SK-N-SH treated with all-trans-retinoic acid at 6 μM for 48 hours (cell line): ENCODE results near the gene KHDRBS1.

ENCODE experiments used
- ATAC-seq: fragments of 200-7000 bp; cut with Tn5 transposase; 3 replicates; pipeline ENCODE4 v1.9.1; 2020; ENCODE audit warnings: mild to moderate bottlenecking, moderate library complexity
- ARNTL ChIP-seq: fragments of 450-650 bp; formaldehyde crosslinking; IDR thresholded peaks from 2 replicates; pipeline ENCODE4 v1.5.0; 2020; ENCODE audit warnings: low read depth, mild to moderate bottlenecking, moderate library complexity, borderline replicate concordance
- CSDC2 ChIP-seq: fragments of 250-450 bp; sonication (Bioruptor Pico); IDR thresholded peaks from 2 replicates; pipeline ENCODE4 v1.5.0; 2020; ENCODE audit warnings: mild to moderate bottlenecking, moderate library complexity
- ESRRG ChIP-seq: fragments of 250-450 bp; sonication (Bioruptor Pico); IDR thresholded peaks from 2 replicates; pipeline ENCODE4 v1.6.1; 2021; ENCODE audit warnings: mild to moderate bottlenecking
- ISL1 ChIP-seq: fragments of 250-450 bp; sonication (Bioruptor Pico); IDR thresholded peaks from 2 replicates; pipeline ENCODE4 v2.1.2; 2022; ENCODE audit warnings: mild to moderate bottlenecking, moderate library complexity
- OSR1 ChIP-seq: fragments of 250-450 bp; sonication (Bioruptor Pico); IDR thresholded peaks from 2 replicates; pipeline ENCODE4 v1.8.0; 2022; ENCODE audit warnings: moderate library complexity, mild to moderate bottlenecking, inconsistent platforms
- PPARA ChIP-seq: fragments of 250-450 bp; sonication (Bioruptor Pico); IDR thresholded peaks from 2 replicates; pipeline ENCODE4 v1.5.0; 2020; ENCODE audit warnings: mild to moderate bottlenecking, borderline replicate concordance
- RARB ChIP-seq: fragments of 250-450 bp; sonication (Bioruptor Pico); IDR thresholded peaks from 2 replicates; pipeline ENCODE4 v1.8.0; 2021; ENCODE audit warnings: mild to moderate bottlenecking, moderate library complexity
- SNAI2 ChIP-seq: fragments of 250-450 bp; sonication (Bioruptor Pico); IDR thresholded peaks from 2 replicates; pipeline ENCODE4 v1.5.0; 2020; ENCODE audit warnings: mild to moderate bottlenecking, moderate library complexity
- TCF4 ChIP-seq: fragments of 250-450 bp; sonication (Bioruptor Pico); IDR thresholded peaks from 2 replicates; pipeline ENCODE4 v1.8.0; 2021; ENCODE audit warnings: mild to moderate bottlenecking, moderate library complexity, borderline replicate concordance
- ZC3H10 ChIP-seq: fragments of 250-450 bp; sonication (Bioruptor Pico); IDR thresholded peaks from 2 replicates; pipeline ENCODE4 v1.5.1; 2021; ENCODE audit warnings: mild to moderate bottlenecking, moderate library complexity
- ZFP3 ChIP-seq: fragments of 250-450 bp; sonication (Bioruptor Pico); IDR thresholded peaks from 2 replicates; pipeline ENCODE4 v1.5.0; 2020; ENCODE audit warnings: mild to moderate bottlenecking, moderate library complexity
- ZFP30 ChIP-seq: fragments of 450-650 bp; formaldehyde crosslinking; IDR thresholded peaks from 2 replicates; pipeline ENCODE4 v1.5.0; 2022; ENCODE audit warnings: mild to moderate bottlenecking, moderate library complexity
- ZNF8 ChIP-seq: fragments of 450-650 bp; formaldehyde crosslinking; IDR thresholded peaks from 2 replicates; pipeline ENCODE4 v1.5.0; 2020; ENCODE audit warnings: mild to moderate bottlenecking, moderate library complexity
- TF ChIP-seq, protein P1 (sequence below): fragments of 250-450 bp; sonication (Bioruptor Pico); IDR thresholded peaks from 2 replicates; pipeline ENCODE4 v1.5.0; 2020; ENCODE audit warnings: mild to moderate bottlenecking, moderate library complexity
- TF ChIP-seq, protein P2 (sequence below): fragments of 250-450 bp; sonication (Bioruptor Pico); IDR thresholded peaks from 2 replicates; pipeline ENCODE4 v1.8.0; 2021; ENCODE audit warnings: low read depth, mild to moderate bottlenecking, moderate library complexity, borderline replicate concordance
- TF ChIP-seq, protein P3 (sequence below): fragments of 250-450 bp; sonication (Bioruptor Pico); IDR thresholded peaks from 2 replicates; pipeline ENCODE4 v1.5.1; 2021; ENCODE audit warnings: mild to moderate bottlenecking, moderate library complexity
- TF ChIP-seq, protein P4 (sequence below): fragments of 250-450 bp; sonication (Bioruptor Pico); IDR thresholded peaks from 2 replicates; pipeline ENCODE4 v1.8.0; 2020; ENCODE audit warnings: mild to moderate bottlenecking, moderate library complexity, borderline replicate concordance
- TF ChIP-seq, protein P5 (sequence below): fragments of 250-450 bp; sonication (Bioruptor Pico); IDR thresholded peaks from 2 replicates; pipeline ENCODE4 v1.5.1; 2020; ENCODE audit warnings: low read depth, mild to moderate bottlenecking, moderate library complexity

The KHDRBS1 gene

DNA sequence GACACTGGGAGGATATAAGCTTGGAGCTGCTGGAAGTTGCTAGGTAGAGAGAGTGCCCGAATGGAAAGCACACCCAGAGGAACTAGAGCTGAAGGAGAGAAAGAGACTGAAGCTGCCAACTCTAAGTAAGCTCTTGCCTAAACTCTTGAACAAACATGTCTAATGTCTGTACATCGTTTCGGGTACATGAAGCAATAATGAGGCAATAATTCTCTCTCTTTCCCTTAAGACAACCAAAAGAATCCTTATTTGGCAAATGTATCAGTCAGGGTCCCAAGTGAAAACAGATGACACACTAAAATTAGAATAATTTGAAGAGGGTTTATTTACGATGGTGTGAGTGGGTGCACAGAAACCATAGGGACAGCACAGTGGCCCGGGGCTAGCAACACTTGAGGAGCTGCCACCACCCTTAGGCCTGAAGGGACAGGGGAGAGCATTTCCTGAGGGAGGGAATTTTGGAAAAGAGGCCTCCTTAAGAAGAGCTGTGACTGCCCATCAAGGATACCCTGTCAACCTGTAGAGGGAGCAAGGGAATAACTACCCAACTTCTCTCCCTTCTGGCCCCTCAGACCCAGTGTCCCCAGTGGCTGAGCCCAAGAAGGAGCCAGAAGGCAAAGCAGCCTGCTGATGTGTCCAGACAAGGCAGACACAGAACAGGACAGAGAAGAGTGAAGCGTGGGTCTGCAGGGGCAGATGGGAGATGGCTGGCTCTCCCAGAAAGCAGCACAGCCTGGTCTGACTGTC is 36.1 kb upstream of the KHDRBS1 start:
- no peak for TF ChIP-seq ARNTL
- TF ChIP-seq, protein P1, sequence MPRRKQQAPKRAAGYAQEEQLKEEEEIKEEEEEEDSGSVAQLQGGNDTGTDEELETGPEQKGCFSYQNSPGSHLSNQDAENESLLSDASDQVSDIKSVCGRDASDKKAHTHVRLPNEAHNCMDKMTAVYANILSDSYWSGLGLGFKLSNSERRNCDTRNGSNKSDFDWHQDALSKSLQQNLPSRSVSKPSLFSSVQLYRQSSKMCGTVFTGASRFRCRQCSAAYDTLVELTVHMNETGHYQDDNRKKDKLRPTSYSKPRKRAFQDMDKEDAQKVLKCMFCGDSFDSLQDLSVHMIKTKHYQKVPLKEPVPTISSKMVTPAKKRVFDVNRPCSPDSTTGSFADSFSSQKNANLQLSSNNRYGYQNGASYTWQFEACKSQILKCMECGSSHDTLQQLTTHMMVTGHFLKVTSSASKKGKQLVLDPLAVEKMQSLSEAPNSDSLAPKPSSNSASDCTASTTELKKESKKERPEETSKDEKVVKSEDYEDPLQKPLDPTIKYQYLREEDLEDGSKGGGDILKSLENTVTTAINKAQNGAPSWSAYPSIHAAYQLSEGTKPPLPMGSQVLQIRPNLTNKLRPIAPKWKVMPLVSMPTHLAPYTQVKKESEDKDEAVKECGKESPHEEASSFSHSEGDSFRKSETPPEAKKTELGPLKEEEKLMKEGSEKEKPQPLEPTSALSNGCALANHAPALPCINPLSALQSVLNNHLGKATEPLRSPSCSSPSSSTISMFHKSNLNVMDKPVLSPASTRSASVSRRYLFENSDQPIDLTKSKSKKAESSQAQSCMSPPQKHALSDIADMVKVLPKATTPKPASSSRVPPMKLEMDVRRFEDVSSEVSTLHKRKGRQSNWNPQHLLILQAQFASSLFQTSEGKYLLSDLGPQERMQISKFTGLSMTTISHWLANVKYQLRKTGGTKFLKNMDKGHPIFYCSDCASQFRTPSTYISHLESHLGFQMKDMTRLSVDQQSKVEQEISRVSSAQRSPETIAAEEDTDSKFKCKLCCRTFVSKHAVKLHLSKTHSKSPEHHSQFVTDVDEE (CRISPR knock-in tag), result no peak
- TF ChIP-seq ZC3H10 (CRISPR knock-in tag), result no peak
- TF ChIP-seq TCF4 (CRISPR knock-in tag), result no peak
- TF ChIP-seq, protein P2, sequence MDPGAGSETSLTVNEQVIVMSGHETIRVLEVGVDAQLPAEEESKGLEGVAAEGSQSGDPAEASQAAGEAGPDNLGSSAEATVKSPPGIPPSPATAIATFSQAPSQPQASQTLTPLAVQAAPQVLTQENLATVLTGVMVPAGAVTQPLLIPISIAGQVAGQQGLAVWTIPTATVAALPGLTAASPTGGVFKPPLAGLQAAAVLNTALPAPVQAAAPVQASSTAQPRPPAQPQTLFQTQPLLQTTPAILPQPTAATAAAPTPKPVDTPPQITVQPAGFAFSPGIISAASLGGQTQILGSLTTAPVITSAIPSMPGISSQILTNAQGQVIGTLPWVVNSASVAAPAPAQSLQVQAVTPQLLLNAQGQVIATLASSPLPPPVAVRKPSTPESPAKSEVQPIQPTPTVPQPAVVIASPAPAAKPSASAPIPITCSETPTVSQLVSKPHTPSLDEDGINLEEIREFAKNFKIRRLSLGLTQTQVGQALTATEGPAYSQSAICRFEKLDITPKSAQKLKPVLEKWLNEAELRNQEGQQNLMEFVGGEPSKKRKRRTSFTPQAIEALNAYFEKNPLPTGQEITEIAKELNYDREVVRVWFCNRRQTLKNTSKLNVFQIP (CRISPR knock-in tag), result no peak
- TF ChIP-seq ESRRG (CRISPR knock-in tag), result no peak
- no peak for TF ChIP-seq ZNF8 (CRISPR knock-in tag)
- TF ChIP-seq, protein P3, sequence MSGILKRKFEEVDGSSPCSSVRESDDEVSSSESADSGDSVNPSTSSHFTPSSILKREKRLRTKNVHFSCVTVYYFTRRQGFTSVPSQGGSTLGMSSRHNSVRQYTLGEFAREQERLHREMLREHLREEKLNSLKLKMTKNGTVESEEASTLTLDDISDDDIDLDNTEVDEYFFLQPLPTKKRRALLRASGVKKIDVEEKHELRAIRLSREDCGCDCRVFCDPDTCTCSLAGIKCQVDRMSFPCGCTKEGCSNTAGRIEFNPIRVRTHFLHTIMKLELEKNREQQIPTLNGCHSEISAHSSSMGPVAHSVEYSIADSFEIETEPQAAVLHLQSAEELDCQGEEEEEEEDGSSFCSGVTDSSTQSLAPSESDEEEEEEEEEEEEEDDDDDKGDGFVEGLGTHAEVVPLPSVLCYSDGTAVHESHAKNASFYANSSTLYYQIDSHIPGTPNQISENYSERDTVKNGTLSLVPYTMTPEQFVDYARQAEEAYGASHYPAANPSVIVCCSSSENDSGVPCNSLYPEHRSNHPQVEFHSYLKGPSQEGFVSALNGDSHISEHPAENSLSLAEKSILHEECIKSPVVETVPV (CRISPR knock-in tag), result no peak
- TF ChIP-seq OSR1 (CRISPR knock-in tag), result no peak
- TF ChIP-seq, protein P4, sequence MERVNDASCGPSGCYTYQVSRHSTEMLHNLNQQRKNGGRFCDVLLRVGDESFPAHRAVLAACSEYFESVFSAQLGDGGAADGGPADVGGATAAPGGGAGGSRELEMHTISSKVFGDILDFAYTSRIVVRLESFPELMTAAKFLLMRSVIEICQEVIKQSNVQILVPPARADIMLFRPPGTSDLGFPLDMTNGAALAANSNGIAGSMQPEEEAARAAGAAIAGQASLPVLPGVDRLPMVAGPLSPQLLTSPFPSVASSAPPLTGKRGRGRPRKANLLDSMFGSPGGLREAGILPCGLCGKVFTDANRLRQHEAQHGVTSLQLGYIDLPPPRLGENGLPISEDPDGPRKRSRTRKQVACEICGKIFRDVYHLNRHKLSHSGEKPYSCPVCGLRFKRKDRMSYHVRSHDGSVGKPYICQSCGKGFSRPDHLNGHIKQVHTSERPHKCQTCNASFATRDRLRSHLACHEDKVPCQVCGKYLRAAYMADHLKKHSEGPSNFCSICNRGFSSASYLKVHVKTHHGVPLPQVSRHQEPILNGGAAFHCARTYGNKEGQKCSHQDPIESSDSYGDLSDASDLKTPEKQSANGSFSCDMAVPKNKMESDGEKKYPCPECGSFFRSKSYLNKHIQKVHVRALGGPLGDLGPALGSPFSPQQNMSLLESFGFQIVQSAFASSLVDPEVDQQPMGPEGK (CRISPR knock-in tag), result no peak
- peak; percentile 94 for ATAC-seq

DNA sequence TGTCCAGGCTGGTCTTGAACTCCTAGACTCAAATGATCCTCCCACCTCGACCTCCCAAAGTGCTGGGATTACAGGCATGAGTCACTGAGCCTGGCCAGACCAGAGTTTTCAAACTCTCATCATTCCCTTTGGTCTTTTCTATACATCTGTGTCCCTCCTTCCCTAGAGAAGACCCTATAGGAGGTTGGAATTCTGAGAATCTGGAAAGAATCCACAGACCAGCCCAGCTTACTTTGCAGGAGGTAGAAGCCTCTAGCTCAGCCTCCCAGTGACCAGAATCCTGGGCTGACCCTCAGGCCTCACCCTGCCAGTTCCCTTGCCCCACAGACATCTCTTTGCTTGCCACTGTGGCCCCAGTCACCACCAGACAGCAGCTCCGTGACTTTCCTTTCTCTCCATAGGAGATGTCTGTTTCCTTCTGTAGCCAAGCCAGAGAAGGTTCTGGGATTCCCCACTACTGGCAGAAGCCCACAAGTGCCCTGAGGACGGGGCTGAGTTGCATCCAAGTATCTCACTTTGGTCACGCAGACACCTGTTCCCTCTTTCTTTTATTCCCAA is 34.7 kb upstream of the KHDRBS1 start:
- TF ChIP-seq, protein P2 (CRISPR knock-in tag), result no peak
- TF ChIP-seq, protein P5, sequence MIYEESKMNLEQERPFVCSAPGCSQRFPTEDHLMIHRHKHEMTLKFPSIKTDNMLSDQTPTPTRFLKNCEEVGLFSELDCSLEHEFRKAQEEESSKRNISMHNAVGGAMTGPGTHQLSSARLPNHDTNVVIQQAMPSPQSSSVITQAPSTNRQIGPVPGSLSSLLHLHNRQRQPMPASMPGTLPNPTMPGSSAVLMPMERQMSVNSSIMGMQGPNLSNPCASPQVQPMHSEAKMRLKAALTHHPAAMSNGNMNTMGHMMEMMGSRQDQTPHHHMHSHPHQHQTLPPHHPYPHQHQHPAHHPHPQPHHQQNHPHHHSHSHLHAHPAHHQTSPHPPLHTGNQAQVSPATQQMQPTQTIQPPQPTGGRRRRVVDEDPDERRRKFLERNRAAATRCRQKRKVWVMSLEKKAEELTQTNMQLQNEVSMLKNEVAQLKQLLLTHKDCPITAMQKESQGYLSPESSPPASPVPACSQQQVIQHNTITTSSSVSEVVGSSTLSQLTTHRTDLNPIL (CRISPR knock-in tag), result no peak
- TF ChIP-seq ZFP30 (no peak), ZC3H10 (CRISPR knock-in tag) (no peak), CSDC2 (CRISPR knock-in tag) (no peak), ZFP3 (CRISPR knock-in tag) (no peak), PPARA (CRISPR knock-in tag) (no peak), ZNF8 (CRISPR knock-in tag) (no peak), ISL1 (CRISPR knock-in tag) (no peak), RARB (no peak), SNAI2 (CRISPR knock-in tag) (no peak), TCF4 (CRISPR knock-in tag) (no peak), ESRRG (CRISPR knock-in tag) (no peak)
- TF ChIP-seq, protein P1 (CRISPR knock-in tag), result no peak
- TF ChIP-seq, protein P4 (CRISPR knock-in tag), result no peak

More for the DNA sequence above, 34.7 kb upstream of the KHDRBS1 start:
- ATAC-seq, result no peak
